HG03066 (cell line): ENCODE measurements around the gene VPS8.

Experiments used
- ATAC-seq: cut with Tn5 transposase; IDR thresholded peaks from one replicate; pipeline ENCODE4 v1.9.1; 2021; ENCODE audit warnings: low read depth; ENCODE audit not compliant: unreplicated experiment

VPS8 gene, protein sequence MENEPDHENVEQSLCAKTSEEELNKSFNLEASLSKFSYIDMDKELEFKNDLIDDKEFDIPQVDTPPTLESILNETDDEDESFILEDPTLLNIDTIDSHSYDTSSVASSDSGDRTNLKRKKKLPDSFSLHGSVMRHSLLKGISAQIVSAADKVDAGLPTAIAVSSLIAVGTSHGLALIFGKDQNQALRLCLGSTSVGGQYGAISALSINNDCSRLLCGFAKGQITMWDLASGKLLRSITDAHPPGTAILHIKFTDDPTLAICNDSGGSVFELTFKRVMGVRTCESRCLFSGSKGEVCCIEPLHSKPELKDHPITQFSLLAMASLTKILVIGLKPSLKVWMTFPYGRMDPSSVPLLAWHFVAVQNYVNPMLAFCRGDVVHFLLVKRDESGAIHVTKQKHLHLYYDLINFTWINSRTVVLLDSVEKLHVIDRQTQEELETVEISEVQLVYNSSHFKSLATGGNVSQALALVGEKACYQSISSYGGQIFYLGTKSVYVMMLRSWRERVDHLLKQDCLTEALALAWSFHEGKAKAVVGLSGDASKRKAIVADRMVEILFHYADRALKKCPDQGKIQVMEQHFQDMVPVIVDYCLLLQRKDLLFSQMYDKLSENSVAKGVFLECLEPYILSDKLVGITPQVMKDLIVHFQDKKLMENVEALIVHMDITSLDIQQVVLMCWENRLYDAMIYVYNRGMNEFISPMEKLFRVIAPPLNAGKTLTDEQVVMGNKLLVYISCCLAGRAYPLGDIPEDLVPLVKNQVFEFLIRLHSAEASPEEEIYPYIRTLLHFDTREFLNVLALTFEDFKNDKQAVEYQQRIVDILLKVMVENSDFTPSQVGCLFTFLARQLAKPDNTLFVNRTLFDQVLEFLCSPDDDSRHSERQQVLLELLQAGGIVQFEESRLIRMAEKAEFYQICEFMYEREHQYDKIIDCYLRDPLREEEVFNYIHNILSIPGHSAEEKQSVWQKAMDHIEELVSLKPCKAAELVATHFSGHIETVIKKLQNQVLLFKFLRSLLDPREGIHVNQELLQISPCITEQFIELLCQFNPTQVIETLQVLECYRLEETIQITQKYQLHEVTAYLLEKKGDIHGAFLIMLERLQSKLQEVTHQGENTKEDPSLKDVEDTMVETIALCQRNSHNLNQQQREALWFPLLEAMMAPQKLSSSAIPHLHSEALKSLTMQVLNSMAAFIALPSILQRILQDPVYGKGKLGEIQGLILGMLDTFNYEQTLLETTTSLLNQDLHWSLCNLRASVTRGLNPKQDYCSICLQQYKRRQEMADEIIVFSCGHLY (N-terminal part only)

GRCh38 chr3:184811999-184812661, at the start of gene VPS8:
Gene VPS8 (plus strand): TSS chr3:184812166. CDS start chr3:184824633, 12,467 bp downstream.
- ATAC-seq, result peak; percentile 86

DNA sequence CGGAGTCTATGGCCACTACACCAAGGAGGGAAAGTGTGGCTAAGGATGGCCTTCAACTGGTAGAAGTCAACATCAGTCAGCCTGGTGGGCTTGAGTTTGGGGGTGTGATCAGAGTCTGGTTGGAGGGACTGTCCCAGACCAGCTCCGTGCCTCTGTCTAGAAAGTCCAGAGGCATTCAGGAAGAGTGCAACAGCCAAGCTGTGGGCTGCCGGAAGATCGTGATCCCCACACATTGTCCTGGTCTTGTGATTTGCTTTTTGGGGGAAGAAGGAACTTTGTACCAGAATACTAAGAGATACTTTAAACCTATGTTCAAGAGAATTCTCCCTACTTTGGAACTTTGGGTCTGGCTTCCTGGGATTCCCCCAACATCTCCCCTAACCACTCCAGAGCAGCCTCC, 47.8 kb upstream of the VPS8 start:
- no peak for ATAC-seq

DNA sequence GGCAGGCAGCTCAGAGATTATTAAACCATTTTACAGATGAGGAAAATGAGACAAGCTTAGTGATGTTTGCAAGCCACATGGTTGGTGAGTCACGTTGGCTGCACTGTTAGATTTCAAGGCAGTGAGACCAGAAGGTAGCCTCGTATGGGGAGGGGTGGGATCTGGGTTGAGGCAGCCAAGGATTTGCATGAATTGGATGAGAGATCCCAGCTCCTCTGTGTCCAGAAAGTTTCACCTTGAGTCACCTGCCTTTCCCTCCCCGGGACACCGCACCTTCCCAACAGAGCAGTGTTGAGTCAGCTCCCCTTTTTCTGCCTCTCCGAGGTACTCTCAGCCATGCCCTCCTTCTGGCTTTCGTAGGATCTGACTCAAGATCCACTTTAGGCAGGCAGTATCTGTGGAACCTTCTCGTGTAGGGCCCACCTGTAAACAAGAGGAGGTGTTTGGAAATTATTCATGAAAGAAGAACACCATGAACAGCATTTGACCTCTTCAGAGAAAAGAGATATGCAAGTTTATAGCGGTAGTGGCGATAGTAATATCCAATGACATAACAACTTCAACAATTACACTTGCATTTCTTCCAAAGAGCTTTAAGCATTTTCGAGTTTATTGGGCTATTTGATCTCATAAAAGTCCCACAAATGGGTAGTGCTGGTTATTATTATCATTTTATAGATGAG, 46.8 kb upstream of the VPS8 start:
- no peak for ATAC-seq

DNA sequence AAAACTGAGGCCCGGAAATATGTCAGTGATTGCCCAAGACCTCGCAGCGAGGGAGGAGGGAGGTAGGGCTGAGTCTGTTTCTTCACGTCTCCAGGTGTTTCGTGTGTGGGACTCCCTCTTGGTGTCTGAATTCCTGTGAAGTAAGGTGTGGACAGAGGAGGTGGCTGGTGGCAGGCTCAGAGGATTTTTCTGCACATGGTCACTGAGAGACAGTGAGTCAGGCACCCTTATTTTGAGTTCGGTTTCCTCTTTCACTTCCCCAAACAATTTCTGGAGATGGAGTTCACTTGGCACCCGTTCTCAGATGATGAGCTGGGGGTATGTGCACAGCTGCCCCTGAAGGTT, 46.3 kb upstream of the VPS8 start:
- peak; percentile 84 for ATAC-seq

- ATAC-seq, result no peak
Measured at GRCh38 chr3:184766555-184767261, 45.3 kb upstream of the VPS8 start.

DNA sequence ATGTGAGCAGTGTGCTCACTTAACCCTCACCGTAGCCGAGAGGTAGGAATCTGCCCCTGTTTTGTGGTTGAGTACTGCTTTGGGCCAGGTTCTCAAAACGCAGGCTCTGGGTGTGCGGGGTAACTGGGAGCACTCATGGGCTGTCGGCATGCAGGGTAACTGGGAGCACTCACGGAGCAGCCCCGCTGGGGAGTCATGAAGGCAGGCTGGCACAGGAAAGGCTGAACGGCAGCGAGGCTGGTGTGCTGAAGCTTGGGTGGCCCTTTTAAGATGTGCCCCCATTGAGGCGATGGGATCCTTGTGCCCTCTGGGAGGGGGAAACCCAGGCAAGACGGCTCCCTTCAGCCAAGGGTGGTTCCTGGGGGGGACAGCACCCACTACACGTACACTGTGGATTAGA, 44.6 kb upstream of the VPS8 start:
- ATAC-seq, result no peak

GRCh38 chr3:184769382-184770170, 42.4 kb upstream of the VPS8 start:
- ATAC-seq, result no peak

- no peak for ATAC-seq
Measured at GRCh38 chr3:184770541-184770940, 41.4 kb upstream of the VPS8 start.

- no peak for ATAC-seq
Measured at GRCh38 chr3:184771301-184772127, 40.5 kb upstream of the VPS8 start.

DNA sequence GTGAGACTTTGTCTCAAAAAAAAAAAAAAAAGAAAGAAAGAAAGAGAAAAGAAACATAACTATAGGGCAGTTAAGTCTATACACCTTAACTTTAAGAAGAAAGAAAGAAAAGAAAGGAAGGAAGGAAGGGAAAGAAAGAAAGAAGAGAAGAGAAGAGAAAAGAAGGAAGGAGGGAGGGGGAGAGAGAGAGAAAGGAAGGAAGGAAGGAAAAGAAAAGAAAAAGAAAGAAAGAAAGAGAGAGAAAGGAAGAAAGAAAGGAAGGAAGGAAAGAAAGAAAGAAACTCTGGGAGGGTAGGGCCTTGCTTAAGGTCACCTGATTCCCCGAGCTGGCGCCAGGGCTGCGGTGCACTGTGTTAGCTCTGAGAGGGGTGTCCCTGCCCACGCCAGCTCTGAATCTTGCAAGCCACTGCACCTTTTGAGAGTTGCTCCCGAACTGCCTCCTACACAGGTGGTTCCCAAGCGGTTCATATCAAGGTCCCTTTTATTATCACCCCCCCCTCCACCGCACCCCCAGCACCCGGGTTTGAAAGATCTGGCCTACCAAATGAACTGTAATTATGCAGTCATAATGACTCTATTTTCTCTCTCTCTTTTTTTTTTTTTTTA, 39.2 kb upstream of the VPS8 start:
- ATAC-seq, result no peak

- ATAC-seq, result no peak
Measured at GRCh38 chr3:184773283-184774186, 38.4 kb upstream of the VPS8 start.

- no peak for ATAC-seq
Measured at GRCh38 chr3:184776916-184777315, 35.0 kb upstream of the VPS8 start.

- ATAC-seq, result peak; percentile 80
Measured at GRCh38 chr3:184777566-184778356, 34.2 kb upstream of the VPS8 start.

GRCh38 chr3:184778426-184779332, 33.3 kb upstream of the VPS8 start:
- no peak for ATAC-seq
